Stimulated activated CD4-positive, alpha-beta T cell treated with anti-CD3 and anti-CD28 coated beads, Interleukin-1b, Interleukin-23, amount 100 ng/mL, for 48 hours (primary cell): ENCODE data around the gene CEP170B.
"Not testable (repeated sequence)": the region's sequence is repeated elsewhere in the genome, so short reads cannot be mapped to it uniquely, and the experiment has no call there.

Experiments
- DNase-seq: peaks from one replicate; pipeline ENCODE4 v3.0.0-alpha.2; 2020

CEP170B gene

GRCh38 chr14:104919152-104919992 lies 54.3 kb downstream of the CEP170B start:
- DNase-seq: not testable (repeated sequence)

- DNase-seq: no peak
Observed at GRCh38 chr14:104919993-104920315, 54.9 kb downstream of the CEP170B start.

DNA sequence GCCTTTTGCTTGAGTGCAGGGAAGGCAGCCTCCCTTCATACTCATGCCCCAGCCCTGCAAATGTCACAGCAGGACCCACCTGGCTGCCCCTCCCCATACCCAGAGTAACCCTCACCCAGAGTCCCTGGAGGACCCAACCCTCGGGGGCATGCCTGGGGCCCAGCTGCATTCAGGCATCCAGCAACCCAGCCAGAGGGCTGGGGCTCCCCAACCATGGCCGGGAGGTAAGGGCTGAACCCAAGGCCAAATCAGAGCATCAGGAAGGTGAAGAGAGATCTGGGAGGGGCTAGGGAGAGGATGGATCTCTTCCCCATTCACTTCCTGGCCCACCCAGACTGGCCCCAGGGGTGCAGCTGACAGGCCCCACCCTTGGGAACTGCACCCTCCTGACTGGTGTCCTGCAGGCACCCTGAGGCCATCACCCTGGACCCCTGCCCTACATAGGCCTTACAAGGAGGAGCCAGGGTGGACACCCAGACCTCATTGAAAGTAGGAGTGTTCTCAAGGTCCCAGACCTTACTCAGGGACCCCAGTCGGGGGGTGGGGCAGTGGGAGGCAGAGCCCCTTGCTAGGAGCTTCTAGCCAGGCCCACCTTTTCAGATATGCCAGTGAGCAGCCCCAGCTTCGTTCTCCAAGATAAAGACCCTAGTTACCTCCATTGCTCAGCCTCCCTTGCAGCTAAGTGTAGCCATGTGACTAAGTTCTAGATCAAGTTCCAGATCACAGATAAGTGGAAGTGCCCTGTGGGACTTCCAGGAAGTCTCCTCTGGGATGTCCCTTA lies 58.8 kb downstream of the CEP170B start:
- no peak for DNase-seq

DNA sequence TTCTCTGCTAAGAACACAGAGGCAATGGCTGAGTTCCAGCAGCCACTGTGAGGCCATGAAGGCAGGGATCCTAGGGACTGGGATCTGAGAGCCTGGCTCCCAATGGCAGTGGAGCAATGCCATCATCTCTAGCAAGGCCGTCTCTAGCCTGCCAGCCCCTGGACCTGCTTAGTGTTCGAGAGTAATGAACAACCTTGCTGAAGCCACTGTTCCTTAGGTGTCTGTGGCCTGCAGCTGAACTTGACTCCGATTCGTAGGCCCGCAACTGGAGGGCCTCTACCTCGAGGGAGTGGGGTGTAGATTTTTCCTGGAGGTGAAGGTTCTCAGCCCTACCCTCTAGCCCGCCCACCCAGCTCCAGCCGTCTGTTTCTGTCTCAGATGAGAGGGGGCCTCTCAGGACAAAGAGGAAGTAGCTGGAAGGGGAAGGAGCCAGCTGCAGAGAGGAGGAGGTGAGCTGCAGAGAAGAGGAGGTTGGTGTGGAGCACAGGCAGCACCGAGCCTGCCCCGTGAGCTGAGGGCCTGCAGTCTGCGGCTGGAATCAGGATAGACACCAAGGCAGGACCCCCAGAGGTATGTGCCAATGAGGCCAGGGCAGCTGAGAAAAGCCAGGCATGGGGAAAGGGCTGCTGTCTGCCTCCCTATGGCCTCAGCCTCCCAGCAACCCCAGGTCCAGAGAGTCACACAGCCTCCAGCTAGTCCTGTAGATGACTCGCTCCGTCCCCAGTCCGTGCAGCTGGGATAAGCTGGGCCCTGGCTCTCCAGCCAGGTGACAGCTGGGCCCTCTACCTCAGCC lies 59.5 kb downstream of the CEP170B start, which contains the start of gene PLD4:
TSS of gene PLD4 (plus strand) at position 459 of the 793 bp plus-strand sequence. CDS start 2,262 bp downstream, outside the sequence.
- DNase-seq: no peak

DNA sequence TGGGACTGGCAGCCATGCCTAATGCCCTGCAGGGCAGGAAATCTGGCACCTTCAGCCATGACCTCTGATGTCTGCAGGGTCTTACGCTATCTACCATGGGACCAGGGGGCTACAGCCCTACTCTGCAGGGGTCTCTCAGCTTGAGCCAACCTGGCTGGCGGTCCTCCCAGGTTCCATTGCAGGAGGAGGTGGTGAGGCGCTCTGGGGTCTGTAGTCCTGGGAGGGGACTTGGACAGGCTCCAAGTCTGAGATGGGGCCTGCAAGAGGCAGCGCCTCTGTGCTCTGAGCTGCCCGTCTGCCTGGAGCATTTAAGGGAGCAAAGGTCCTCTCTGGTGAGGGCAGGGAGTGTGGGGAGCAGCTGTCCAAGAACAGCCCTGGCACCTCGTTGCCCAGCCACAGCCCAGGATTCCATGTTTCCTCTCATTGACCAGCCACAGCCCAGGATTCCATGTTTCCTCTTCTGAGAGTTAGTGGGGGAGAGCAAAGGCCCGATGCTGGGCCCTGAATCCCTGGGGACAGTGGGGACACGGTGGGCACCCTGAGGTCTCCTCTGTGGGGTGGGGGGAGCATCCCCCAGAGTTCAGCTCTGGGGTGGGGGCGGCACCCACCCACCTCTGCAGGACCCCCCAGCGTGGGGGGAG lies 60.3 kb downstream of the CEP170B start:
- DNase-seq: no peak

- no peak for DNase-seq
Observed at GRCh38 chr14:104925855-104926609, 61.0 kb downstream of the CEP170B start.

- DNase-seq: no peak
Observed at GRCh38 chr14:104926619-104927431, 61.8 kb downstream of the CEP170B start.

DNA sequence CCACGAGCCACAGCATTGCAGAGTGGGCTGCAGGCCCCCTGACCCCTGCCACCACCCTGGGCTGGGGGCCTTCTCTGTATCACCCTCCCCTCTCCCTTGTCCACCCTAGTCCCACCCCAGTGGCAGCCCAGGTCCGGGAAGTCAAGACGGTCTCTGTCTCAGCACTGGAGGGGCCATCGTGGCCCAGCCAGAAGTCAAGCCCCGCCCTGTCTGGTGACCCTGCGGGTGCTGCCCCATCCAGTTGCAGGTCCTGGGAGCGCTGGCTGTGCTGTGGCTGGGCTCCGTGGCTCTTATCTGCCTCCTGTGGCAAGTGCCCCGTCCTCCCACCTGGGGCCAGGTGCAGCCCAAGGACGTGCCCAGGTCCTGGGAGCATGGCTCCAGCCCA lies 62.4 kb downstream of the CEP170B start:
- no peak for DNase-seq

- DNase-seq: no peak
Observed at GRCh38 chr14:104927901-104928300, 62.8 kb downstream of the CEP170B start.

- no peak for DNase-seq
Observed at GRCh38 chr14:104928391-104929133, 63.5 kb downstream of the CEP170B start.

GRCh38 chr14:104929268-104930230 lies 64.5 kb downstream of the CEP170B start:
- no peak for DNase-seq

GRCh38 chr14:104930526-104931303 lies 65.6 kb downstream of the CEP170B start:
- DNase-seq: no peak

DNA sequence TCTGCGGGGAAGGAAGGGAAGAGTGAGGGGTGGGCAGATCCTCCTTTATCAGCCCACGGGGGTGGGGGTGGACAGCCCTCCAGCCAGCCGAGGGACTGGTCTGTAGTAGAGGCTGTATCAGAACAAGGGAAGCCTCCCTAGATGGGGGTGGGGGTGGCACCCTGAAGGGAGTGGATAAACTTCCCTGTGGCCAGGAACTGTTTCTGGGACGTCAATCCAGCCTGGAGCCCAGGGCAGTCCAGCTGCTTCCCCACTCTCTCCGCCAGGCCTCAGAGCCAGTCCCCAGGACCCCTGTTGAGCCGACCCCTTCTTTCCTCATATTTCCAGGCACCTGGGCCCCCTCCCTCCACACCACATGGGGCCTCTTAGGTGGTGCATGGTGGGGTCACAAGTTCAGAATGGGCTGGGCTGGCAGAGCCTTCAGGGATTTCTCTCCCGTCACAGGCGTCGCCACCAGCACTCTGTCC lies 66.3 kb downstream of the CEP170B start:
- DNase-seq: no peak

DNA sequence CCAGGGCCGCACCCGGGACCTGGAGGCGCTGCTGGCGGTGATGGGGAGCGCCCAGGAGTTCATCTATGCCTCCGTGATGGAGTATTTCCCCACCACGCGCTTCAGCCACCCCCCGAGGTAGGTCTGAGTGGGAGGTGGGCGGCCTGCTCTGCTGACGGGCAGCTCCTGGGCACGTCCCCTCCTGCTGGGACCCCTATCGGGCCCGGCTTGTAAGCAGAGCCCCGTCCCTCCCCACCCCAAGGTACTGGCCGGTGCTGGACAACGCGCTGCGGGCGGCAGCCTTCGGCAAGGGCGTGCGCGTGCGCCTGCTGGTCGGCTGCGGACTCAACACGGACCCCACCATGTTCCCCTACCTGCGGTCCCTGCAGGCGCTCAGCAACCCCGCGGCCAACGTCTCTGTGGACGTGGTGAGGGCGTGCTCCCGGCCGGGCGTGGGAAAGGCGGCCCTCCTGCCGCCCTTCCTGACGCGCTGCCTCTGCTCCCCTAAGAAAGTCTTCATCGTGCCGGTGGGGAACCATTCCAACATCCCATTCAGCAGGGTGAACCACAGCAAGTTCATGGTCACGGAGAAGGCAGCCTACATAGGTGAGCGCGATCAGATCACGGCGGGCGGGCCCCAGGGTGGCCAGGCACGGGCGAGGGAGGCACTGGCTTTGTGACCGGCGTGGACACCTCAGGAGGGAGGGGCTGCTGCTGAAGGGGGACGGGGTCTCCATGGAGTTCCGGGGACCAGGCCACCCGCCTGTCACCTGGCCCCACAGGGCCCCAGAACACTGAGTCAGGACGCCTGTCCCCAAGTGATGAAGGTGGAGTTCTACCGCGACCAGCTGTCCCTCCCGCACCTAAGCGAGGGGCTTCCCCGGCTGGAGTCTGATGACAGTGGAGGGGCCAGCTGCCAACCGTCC lies 67.0 kb downstream of the CEP170B start:
- no peak for DNase-seq

DNA sequence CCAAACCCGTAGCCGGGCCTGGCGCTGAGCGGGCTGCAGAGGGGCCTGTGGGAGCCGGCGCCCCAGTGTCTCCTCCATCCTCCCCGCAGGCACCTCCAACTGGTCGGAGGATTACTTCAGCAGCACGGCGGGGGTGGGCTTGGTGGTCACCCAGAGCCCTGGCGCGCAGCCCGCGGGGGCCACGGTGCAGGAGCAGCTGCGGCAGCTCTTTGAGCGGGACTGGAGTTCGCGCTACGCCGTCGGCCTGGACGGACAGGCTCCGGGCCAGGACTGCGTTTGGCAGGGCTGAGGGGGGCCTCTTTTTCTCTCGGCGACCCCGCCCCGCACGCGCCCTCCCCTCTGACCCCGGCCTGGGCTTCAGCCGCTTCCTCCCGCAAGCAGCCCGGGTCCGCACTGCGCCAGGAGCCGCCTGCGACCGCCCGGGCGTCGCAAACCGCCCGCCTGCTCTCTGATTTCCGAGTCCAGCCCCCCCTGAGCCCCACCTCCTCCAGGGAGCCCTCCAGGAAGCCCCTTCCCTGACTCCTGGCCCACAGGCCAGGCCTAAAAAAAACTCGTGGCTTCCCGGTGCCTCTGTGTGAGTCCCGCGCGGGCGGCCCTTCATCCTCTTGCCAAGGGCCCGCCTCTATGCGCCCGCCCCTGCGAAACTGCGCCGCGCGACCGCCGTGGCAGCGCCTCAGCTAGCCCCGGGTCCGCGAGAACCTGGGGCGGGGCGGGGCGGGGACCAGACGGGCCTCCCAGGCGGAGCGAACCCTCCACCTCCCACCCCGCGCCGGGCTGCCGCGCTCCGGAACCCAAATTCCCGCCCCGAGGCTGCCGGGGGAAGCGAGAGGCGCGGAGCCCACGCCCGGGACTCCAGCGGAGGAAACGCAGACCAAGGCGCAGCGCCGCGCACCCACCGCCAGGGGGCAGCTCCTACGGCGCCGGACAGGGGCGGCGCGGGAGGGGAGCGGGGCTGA lies 67.9 kb downstream of the CEP170B start:
- peak; percentile 85 for DNase-seq
